GM19372 (cell line): ENCODE measurements around the gene ZNF595.
A peak's percentile ranks its signal among the peaks of the same experiment; 100 is the strongest.
"Not testable (repeated sequence)": the region's sequence is repeated elsewhere in the genome, so short reads cannot be mapped to it uniquely, and the experiment has no call there.

Source experiments
- ATAC-seq: cut with Tn5 transposase; IDR thresholded peaks from one replicate; pipeline ENCODE4 v1.9.1; 2021; ENCODE audit warnings: mild to moderate bottlenecking, low read depth, moderate library complexity; ENCODE audit not compliant: unreplicated experiment

The ZNF595 gene

DNA sequence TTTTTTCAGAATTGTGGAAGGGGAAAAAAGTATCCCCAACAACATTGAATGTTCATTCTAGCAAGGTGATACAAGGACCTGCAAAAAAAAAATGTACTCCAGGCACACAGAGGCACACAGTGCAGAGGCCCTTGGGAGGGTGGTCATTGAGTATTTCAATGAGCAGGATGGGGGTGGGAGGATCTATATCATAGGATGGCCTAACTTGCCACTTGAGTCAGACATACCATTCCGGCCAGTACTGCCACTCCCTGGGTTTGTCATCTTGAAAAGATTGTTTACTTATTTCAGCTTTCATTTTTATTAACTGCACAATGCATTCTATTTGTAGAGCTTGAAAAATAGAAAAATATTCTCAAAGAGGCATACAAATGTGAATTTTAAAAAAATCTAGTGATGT is 18.7 kb downstream of the ZNF595 start:
- no peak for ATAC-seq

DNA sequence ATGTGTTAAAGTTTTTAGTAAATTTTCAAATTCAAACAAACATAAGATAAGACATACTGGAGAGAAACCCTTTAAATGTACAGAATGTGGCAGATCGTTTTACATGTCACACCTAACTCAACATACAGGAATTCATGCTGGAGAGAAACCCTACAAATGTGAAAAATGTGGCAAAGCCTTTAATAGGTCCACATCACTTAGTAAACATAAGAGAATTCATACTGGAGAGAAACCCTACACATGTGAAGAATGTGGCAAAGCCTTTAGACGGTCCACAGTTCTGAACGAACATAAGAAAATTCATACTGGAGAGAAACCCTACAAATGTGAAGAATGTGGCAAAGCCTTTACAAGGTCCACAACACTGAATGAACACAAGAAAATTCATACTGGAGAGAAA is 32.8 kb downstream of the ZNF595 start:
- no peak for ATAC-seq

DNA sequence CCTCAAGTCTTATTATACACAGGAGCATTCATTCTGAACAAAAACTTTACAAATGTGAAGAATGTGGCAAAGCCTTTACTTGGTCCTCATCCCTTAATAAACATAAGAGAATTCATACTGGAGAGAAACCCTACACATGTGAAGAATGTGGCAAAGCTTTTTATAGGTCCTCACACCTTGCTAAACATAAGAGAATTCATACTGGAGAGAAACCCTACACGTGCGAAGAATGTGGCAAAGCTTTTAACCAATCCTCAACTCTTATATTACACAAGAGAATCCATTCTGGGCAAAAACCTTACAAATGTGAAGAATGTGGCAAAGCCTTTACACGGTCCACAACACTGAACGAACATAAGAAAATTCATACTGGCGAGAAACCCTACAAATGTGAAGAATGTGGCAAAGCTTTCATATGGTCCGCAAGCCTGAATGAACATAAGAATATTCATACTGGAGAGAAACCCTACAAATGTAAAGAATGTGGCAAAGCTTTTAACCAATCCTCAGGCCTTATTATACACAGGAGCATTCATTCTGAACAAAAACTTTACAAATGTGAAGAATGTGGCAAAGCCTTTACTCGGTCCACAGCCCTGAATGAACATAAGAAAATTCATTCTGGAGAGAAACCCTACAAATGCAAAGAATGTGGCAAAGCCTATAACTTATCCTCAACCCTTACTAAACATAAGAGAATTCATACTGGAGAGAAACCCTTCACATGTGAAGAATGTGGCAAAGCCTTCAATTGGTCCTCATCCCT is 33.6 kb downstream of the ZNF595 start:
- not testable (repeated sequence) for ATAC-seq

DNA sequence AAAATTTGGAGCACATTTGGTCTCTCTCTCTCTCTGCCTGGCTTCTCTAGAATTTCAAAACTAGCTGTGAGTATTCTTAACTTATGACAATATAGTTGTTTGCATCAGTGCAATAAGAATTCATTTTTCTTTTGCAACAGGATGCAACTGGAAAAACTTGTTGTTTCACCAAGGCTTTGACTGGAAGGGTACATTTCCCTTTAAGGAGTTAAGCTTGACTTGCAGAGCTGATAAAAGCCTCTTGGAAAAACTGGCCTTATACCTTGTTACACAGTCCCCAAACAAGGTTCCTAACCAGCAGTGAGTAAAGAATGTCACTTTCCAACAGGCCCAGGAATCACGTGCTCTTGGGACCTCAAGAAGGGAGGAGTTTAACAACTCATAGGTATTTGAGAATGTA is 45.3 kb downstream of the ZNF595 start:
- no peak for ATAC-seq

DNA sequence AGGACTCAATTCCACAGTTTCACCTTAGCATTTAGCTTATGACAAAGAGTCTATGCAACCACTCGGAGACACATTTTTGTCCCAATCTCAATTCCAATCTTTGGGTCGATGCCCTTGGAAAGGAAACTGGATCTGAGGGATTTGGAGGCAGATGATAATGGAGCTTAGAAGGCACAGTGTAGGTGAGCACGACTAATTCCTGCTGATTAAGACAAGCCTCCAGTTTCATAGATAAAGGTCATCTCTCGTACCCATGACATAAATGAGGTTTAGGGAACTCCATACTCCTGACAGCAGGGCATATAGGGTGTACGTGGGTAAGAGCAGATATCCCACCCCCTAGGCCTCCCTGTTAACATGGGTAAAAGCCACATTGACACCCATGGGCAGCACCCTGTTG is 46.7 kb downstream of the ZNF595 start:
- ATAC-seq, result no peak

DNA sequence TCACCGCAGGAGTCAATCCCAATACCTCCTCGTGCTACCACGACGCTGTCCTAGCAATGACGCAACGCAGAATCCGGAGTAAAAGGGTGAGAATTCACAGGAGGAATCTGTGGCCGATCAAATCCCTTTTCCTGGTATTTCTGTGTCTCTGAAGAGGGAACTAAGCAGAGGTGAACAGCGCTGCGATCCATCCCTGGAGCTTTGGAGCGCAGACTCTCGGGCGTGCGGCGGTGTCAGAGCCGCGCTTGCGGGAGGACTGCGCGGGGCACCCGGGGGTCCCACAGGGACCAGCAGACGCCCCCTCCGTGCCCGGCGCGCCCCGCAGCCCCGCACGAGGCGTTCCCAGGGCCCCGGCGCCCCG is 53.9 kb downstream of the ZNF595 start:
- ATAC-seq, result no peak

DNA sequence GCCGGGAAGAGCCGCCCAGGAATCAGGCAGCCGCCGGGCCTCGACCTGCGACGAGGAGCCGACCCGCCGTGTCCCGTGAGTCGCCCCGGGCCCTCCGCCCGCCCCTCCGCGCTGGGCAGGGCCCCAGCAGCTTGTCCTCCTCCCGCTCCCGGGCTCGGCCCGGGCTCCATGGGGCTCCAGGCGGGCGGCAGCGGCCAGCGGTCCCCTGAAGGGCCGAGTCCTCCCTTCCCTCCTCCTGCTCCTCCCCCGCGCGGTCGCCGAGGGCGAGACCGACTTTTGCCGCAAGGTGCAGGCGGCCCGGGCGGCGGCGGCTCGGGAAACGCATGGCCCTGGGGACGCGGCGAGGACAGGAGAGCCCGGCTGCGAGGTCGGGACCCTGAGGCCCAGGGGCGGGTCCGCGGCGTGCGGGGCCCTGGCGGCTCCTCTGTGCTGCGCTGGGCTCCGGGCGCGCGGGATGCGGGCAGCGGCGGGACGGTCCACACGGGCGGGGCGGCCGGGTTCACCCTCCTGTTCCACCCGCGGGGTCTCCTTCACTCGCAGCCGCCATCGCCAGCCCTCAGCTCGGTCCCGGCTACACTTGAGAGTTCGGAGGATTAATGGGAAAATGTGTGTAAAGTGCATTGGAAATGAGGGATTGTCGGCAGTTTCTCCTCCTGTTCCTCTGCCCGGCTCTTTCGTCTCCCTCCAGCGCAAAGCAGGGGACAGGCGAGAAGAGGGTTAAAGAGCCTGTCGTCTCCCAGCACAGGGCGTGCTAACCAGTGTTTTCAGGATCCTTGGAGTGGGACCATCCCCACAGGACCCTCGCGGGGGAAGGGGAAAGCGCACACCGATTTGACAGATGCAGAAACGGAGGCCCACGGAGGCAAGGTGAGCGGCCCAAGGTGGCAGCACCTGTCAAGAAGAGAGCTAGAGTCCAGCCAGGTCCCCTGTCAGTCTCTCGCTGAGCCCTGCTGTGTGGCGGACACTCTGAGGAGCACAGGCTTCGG is 54.6 kb downstream of the ZNF595 start:
- ATAC-seq, result no peak

DNA sequence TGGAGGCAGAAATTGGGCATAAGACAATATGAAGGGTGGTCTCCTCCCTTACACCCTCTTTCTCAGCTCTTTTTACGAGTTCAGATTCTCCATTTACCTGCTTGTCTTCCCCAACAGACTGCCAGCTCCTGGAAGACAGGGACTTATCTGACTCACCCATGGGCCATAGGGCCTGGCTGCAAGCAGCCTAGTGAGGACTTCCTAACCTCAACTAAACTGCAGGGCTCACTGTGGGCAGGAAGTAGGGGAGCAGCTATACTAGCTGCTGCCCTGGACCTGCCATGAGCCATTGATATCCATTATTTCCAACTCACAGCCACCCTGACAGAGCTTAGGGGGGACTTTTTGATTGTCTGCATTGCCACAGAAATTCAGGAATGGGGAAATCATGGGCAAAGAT is 59.6 kb downstream of the ZNF595 start:
- ATAC-seq, result no peak

DNA sequence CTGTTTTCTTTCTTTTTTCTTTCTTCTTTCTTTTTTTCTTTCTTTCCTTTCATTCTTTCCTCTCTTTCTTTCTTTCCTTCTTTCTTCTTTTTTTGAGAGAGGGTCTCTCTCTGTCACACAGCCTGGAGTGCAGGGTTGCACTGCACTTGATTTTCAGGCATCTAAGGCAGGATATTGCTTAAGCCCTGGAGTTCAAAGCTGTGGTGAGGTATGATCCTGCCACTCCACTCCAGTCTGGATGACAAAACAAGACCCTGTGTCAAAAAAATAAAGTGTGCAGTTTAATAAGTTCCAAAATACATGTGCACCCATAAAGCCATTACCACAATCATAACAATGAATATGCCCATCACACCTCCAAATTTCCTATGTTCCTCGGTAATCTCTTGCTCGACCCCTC is 60.6 kb downstream of the ZNF595 start:
- no peak for ATAC-seq

DNA sequence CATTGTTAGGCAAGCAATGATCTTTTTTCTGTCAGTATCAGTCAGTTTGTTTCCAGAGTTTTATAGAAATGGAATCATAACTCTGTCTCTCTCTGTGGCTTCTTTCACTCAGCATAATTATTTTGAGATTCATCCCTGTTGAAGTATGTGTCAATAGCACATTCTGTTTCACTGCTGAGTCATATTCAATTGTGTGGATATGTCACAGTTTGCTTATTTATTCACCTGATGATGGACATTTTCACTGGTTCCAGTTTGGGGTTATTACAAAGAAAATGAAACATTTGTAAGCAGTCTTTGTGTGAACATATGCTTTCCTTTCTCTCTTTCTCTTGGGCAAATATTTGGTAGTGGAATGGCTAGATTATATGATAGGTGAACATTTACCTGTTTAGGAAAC is 61.0 kb downstream of the ZNF595 start:
- no peak for ATAC-seq

DNA sequence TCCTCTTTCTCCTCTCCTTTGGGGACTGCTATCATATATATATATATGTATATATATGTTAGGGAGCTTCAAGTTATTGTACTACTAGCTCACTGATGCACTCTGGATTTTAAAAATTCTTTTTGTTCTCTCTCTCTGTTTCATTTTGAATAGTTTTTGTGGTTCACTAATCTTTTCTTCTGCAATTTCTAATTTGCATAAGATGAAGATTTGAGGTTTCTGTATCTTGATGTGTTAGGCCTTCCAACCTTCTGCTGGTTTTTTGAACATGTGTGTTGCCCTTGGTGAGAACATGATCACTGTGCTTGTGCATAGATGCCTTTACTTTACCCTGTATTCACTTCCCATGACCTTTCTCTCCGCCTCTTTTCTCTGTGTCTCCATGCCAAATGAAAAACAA is 63.4 kb downstream of the ZNF595 start:
- ATAC-seq, result no peak

DNA sequence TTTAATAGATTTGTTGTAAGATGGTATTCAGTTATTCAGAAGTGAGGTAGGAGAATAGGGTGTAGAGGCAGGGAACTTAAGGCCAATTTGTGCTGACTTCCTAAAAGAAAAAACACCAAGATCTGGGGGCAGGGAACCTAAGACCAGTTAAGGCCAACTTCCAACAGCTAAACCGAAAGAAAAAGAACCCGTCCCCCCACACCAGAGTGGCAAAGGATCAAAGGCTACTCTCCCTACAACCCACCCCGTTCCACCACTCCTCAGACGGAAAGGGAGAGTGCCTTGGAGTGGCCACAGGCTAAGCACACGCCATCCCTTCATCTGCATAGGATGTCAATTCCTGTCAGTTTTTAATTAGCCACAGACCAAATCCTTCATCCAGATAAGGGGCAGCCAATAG is 67.5 kb downstream of the ZNF595 start:
- ATAC-seq, result no peak

DNA sequence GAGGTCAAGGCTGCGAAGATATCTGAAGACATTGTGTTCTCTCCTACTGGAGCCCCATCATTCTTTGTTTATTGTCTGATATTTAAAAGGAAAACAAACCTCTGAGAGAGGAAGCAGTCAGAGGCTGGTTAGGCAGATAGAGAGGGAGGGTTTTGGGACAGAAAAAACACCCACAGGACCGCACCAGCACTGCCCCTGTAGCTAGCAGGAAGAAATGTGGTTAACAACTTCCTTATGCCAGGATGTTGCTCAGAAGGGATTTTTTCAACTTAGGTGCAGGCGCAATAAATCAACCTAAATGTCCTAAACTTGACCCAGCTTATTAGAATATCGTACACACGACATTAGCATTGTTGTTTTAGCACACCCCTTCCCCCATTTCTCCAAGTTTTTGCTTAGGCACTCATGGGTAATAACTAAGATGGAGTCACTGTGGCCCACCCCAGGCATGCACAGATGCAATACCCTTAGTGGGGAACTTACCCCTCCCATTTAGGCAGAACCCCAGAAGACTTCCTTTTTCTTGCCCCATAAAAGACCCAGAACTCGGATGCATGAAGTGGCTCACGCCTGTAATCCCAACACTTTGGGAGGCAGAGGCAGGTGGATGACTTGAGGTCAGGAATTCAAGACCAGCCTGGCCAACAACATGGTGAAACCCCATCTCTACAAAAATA is 68.4 kb downstream of the ZNF595 start:
- ATAC-seq, result no peak

DNA sequence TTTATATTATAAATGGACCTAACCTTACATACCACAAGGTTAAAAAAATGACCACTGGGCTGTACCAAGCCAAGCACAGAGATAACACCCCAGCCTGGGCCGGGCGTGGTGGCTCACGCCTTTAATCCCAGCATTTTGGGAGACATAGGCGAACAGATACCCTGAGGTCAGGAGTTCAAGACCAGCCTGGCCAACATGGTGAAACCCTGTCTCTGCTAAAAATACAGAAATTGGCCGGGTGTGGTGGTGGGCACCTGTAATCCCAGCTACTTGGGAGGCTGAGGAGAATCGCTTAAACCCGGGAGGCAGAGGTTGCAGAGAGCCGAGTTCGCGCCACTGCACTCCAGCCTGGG is 70.8 kb downstream of the ZNF595 start:
- ATAC-seq, result not testable (repeated sequence)

DNA sequence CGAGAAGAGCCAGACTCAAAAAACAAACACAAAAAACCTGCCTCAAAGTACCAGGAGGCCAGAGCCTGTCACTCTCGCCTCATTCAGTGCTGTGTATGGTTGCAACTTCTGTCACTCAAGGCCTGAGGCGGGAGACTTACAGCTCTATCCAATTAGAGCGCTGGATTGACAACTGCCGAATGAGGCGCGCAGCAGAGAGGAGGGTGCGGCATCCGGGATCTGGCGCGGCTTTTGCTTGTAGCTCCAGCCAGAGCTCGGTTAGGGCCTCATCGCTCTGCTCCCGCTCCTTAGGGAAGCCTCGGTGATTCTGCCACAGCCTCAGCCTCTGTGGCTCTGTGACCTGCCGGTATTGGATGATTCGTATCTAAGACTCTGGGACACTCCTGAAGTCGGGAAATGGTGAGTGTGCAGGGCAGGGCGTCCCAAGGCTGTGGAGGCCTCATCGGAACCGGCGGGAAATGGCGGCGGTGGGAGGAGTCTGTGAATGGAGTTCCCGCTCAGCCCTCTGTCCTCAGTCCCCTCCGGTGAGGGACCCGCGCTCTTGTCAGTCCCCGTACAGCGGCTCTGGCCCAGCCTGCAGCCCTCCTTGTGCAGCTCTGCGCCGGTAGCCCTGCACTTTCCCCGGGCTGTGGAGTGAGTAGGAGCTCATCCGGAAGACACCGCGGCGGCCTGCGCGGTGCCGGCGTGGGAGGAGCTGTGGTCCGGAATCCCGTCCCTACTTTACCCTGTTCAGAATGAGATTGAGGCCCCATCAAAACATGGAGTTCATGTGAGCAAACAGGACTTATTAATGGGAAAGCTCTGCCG is 71.4 kb downstream of the ZNF595 start, which contains the start of gene ZNF718:
Gene ZNF718, plus strand, starts transcription at position 227 of the 807 bp plus-strand sequence. Its CDS starts 170 bp downstream, at position 397.
- ATAC-seq, result peak; percentile 97

DNA sequence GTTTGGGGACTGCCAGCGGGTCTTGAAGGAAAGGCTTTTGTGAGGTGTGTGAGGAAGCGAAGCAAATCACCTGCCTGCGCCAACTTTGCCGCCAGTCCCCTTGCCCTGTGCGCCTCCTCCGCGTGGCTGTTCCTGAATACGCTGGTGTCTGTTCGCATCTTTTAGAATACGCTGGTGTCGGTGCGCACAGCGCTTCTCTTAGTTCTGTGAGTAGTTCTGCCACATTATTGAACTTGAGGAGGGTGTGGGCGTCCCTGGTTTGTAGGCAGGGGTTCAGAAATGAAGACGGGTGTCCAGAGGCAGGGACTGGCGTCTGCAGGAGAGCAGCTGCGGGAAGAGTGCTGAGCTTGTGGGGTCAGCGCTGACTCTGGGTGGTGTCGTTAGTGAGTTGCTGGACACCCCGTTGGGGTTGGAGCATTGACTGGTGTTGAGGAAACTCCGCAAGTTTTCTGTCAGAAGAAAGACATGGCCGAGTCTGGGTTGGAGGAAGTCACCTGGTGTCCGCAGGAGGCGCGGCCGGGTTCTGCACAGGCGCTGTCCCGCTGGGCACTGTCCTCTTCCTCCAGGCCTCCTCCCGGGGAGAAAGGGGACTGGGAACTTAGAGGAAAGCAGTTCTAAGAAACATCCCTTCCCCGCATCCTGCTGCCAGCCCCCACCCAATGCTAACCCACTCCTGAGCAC is 72.1 kb downstream of the ZNF595 start:
- ATAC-seq, result peak; percentile 24

DNA sequence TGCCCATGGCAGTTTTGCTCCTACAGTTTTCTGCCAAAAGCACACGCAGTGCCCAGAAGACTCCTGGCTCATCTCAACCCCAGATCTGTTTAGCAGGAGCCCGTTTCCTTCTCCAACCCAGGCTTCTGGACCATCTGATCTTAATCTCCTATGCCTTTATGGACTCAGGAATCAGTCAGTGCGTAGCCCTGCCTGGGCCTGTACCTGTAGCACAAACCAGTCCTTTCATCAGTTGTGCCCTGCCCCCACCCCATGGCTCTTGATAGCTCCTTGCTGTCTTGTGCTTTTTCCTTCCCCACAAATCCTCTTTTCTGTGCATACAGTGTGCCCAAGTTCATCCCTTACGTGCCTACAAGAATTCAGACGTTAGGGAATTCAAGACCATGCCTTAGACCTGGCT is 72.7 kb downstream of the ZNF595 start:
- no peak for ATAC-seq

DNA sequence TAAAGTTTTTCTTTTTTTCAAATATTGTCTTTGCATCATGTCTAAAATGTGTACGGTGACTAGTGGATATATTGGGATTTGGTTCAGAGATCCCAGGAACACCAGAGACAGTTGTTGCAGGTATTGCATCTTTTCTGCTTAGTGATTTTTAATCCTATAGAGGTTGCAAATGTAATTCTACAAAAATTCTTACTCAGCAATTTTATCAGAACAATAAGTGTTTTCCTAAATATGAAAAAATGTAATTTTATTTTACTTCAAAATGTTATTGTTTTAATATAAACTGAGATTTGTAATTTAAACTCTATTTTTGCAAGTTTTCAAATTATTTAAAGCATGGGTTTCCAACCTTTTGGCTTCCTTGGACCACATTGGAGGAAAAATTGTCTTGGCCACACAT is 79.4 kb downstream of the ZNF595 start:
- no peak for ATAC-seq
